ENCODE results near the gene CNTNAP2.

The CNTNAP2 gene

DNA sequence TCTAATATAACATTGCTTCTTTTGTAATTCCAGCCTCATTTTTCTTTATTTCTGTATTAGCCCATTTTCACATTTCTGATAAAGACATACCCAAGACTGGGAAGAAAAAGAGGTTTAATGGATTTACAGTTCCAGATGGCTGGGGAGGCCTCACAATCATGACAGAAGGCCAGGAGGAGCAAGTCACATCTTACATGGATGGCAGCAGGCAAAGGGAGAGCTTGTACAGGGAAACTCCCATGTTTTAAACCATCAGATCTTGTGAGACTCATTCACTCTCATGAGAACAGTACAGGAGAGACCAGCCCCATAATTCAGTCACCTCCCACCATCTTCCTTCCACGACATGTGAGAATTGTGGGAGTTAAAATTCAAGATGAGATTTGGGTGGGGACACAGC is 510.3 kb downstream of the CNTNAP2 start:
- DNase-seq: no peak

DNA sequence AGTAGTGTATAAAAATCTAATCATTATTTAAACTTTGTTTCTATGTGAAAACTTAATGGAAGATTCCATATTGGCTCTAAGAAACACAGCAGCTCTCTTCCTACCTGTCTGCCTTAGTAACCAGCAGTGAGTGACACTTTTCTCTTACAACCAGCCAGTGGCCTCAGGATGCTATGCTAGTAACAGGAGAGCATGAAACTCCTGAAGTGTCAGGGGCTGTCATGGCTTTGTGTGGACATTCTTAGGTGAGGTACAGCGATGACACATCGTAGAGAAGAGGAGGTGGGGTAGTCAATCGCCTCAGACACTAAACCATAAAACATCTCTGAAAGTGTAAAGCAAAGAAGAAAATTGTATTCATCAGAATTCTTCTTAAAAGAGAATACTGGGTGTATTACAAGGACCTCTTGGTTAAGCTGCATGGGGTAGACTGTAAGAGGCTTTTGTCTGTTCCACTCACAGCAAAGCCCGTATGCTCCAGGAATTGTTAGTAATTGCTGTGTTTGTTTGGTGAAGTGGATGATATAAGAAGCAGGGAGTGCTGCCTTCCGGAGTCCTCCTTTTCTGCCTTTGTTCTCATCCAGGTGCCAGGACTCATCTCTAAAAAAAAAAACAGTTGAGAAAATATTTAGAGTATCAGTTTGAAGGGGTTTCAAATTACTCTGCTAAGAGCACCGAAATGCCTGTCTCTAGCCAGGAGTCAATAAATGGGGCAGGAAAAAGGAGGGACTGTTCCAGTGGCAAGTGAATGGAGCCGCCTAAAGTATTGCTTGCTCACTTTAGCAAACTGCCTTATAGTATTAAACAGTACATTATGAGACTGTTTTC is 518.8 kb downstream of the CNTNAP2 start:
- no peak for DNase-seq

DNA sequence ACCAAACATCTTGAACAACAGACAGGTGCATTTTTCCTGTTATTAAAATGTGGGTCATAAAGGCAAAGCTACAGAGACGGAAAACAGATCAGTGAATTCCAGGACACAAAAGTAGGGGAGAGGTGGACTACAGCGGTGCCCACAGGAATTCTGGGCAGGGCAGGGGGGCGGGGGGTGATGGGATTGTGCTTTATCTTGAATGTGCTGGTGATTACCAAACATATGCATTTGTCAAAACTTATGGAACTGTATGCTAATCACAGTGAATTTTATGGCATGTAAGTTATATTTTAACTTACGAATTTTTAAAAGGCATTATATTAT is 519.4 kb downstream of the CNTNAP2 start:
- DNase-seq: no peak

DNA sequence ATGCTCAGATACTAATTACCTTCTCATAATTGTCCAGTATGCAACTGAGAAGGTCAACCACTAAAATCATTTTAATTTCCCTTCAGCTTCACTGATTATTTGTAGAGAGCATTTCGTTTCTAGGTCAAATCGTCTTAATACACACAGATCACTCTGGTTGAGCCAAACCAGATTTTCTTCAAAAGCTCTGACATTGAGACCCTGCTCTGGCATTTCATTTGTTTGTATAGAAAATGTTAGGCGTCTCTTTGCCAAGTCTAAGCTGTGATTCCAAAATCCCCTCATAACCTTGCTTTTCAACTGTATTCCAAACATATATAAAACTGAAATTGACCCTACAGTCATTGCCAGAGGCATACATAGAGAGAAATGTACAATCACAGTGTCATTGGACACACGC is 520.0 kb downstream of the CNTNAP2 start:
- DNase-seq: no peak

DNA sequence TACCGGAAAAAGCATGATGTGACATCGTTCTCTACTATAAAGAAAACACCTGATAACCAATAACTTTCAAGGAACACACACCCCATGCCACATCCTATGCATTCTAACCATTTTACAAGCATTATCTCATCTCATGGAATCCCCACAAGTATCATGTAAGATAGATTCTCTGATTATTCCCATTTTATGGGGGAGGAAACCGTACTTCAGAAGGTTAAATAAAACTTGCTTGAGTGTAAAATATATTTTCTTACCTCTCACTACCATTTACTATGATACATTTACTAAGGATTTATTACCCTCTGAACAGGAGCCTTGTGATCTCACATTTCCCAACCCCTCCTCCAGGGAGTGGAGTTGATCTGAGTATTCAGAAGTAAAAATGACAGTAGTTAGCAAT is 522.7 kb downstream of the CNTNAP2 start:
- DNase-seq: no peak

DNA sequence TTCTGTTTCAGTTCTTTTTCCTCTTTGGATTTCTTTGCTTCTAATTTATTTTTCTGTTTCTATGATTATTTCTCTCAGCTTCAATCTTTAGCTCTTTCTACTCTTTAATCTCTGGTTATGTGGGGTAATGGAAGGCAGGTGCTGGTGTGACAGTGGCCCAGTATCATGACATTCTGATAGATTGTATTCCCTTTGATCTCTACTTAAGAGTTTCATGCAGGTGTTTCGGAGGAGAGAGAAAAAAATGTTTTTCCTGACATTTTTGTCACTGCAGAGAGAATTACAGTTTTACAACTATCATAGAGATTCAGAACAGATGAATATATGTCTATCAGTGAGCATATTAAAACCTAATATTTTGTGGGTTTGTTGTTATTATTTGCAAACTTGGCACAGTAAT is 524.9 kb downstream of the CNTNAP2 start:
- DNase-seq: no peak

DNA sequence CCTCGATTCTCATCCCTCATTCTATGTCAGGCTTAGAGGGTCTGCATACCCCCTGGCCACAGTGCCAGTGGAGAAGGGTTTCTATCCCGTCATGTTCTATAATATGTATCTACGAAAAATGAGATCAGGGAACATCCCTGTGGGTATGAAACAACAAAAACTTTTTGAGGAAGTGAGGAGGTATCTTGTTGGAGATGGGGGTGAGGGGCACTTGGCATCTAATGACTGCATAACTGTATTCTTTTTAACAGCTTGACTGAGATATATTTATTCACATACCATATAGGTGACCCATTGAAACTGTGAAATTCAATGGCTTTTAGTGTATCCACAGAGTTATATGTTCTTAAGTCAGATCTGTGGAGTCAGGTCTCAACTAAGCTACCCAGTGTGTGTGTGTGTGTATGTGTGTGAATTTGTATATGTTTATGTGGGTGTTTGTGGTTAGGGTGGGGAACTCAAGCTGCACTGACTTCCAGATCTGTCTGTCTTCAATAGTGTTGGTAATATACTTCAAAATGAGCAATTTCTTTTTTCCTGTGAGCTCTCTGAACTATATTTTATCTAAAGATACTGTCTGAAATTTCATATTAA is 528.9 kb downstream of the CNTNAP2 start:
- no peak for DNase-seq

DNA sequence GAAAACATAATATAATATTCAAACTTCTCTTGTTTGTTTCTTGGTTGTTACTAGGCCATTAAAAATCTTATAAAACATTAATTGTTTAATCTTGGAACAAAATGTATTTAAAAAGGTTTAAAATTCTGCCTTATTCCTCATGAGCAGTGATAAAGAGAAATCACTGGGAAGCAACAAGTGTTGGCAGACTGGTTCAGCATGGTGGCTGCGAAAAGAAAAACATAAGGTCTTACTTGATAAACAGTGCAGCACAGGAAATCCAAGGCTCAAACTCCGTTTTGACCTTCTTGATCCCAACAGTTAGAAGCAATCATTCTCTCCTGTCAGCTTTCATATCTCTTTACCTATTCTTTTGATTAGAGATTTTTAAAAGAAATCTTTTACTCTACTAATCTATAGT is 530.8 kb downstream of the CNTNAP2 start:
- DNase-seq: no peak

DNA sequence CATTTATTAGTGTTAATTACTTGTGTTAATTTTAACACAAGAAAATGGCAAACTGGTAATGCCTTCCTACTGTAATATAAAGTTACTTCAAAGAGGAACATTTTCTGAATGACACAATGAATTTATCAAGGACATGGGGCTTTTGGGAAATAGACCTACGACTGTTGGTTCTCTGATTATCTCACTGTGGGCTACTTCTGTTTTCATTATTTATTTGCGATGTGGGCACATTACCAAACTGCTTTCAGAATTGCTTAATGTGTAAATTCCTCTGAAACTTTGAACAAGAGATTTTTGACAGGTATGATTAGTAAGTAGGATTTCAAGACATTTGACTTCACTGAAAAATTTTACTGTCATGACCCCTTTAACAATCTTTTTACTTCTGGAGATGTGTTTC is 535.6 kb downstream of the CNTNAP2 start:
- no peak for DNase-seq

DNA sequence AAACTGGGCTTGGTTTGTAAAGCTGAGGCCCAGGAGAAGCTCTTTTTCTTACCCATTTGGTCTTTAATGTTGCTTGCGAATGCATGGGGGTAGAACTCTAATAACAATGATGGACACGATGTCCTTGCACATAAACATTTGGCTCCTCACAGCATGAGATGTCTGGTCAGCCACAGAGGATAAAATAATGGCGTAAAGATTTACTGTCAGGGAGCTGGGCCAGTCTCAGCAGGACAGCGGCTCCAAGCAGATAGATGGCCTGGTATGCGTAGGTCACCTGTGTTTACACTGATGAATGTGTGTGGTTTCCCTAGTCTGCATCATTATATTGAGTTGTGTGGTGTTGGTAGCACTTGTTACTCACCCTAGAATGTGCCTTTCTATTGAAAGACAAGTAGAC is 537.4 kb downstream of the CNTNAP2 start:
- DNase-seq: no peak

DNA sequence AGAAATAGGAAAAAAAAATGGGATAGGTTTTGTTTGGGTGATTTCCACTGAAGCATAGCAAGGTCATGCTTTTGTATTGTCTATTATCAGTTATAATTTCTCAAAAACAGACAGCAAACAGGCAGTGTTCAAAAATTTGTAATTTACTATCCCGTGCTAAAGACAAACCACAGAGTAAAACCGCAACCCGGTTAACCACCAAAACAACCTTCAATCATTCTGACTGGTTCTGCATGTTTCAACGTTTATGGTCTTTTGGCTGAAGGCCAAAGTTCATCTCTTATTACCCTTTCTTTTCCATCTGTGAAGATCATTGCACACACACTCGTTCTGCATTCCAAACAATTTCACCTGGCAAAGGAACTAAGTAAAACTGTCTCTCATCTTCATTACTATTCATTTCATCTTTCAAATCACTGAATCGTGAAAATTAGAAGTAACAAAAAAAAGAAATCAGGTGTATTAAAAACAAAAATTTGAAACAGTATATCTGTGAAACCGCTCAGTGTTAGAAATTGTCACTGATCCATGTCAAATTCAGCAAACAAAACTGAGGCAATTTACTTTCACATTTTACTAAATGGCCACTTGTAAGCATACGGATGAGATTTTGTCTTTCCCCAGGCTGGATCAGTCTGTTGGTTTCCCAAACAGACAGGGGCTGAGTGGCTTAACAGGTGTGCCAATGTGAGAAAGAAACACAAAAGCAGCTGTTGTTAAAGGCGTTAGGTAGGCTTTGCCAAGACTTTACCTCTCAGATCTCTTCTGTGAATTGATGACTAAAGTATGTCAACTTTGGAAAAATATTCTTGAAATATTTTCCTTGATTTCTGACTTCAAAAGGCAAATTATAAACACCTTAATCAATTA is 539.6 kb downstream of the CNTNAP2 start:
- DNase-seq: no peak

DNA sequence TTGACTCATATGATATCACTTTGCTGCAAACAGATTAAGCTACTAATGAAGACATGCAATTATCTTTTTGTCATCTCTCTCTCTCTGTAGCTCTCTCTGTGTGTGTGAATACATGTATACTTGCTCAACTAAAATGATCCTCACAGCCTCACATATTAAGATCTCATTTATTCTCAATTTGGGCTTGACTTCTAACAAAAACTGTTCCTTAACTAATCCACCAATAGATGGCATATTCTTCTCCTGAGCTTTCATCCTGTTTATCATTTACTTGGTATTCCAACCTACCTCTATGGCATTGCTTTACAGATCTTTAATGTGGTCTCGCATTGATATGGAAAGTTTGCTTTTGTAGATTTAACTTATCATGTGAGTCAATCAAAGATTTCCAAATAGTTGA is 540.4 kb downstream of the CNTNAP2 start:
- DNase-seq: no peak

DNA sequence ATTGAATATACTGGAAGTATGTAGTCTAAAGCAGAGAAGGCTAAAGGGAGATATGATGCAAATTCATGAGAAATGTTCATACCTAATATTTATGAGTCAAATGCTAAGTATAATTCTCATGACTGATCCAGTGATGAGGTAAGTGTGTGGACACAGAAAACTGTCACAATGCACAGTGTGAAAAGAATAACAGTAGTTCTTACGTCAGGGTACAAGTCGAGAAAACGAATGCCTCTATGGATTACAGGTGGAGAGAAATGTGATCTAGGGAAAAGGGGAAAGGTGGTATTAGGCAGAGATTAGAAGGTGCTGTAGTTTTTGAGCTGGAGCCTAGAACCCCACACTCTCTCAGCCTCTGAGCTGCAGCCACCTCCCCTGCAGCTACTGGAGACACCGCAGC is 542.0 kb downstream of the CNTNAP2 start:
- no peak for DNase-seq

DNA sequence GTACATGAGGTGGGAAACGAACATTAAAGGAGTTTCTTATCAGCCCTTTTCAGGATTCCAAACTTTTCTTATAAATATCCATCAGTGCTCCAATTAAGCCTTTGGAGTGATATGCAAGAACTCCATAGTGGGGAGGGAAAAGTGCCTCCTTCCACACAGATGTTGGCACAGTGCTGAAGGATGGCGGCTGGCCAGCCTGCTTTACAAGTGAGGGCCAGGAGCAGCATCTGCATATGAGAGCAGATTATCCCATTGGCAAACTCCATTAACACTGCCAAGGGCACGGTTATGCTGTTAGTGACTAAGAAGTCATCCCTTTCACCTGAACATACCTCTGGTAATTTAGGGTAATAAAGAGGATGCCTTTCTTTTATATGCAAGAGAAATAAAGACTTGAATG is 543.1 kb downstream of the CNTNAP2 start:
- no peak for DNase-seq

DNA sequence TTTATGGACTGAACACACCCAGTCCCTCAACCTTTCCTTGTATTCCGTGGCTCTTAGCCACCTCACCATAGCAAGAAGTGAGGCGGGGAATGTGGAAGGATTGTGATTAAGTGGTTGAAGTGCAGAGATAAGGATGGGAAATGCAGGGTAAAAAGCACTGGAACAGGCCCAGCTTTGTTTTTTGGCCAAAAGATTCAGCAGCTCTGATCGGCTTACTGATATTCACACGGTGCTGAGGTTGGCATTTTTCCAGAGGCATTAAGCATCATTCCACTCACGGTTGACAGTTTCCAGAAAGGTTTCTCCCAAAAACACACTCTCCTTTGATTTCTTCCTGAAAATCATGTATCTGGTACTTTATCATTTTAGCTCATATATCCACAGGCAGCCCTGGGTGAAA is 544.2 kb downstream of the CNTNAP2 start:
- DNase-seq: no peak

DNA sequence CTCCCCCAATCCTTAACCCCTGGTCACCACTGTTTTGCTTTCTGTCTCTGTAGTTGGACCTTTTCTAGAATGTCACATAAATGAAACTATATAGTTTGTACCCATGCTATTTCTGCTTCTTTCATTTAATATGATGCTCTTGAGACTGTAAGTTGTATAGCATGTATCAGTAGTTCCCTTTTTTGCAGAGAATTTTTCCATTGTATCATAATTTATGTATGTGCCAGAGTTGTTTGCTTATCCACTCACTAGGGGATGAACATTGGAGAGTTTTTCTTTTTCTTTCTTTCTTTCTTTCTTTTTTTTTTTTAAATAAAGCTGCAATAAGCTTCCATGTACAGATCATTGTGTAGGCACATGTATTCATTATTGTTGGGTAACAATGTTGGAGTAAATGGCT is 544.8 kb downstream of the CNTNAP2 start:
- DNase-seq: no peak

DNA sequence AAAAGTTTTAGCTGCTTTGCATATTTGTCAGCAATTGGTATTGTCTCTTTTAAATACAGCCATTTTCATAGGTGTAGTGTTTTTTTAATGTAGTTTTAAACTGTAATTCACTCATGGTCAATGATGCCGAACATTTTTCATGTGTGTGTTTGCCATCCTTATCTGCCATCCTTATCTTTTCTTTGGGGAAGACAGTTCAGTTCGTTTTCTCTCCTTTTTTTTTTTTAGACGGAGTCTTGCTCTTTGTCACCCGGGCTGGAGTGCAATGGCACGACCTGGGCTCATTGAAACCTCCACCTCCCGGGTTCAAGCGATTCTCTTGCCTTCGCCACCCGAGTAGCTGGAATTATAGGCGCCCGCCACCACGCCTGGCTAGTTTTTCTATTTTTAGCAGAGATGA is 545.3 kb downstream of the CNTNAP2 start:
- no peak for DNase-seq

DNA sequence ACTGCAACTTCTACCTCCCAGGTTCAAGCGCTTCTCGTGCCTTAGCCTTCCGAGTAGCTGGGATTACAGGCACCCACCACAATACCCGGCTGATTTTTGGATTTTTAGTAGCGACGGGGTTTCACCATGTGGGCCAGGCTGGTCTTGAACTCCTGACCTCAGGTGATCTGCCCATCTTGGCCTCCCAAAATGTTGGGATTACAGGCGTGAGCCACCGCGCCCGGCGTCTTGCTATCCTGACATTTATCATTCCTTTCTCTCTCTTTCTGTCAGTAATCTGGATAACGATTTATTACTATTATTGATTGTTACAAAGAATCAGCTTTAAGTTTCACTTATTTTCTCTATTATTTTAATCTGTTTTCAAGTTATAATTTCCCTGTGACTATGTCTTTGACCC is 548.4 kb downstream of the CNTNAP2 start:
- DNase-seq: no peak

DNA sequence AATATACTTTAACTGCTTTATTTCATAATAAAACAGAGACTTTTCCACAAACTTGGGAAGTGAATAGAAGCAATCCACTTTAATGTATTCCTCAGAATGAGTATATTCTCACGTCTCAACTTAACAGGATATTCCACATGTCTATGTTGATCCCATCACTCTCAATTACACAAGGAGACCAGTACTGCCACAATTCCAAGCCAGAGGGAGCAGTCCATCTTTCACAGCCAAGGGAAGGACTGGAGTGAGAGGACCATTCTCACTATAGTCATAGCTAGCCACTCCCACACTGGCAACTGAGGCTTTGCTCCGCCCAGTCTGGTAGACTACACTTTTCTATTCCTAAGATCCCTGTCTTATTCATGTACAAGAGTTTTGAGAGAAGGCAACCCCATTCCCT is 553.9 kb downstream of the CNTNAP2 start:
- no peak for DNase-seq

DNA sequence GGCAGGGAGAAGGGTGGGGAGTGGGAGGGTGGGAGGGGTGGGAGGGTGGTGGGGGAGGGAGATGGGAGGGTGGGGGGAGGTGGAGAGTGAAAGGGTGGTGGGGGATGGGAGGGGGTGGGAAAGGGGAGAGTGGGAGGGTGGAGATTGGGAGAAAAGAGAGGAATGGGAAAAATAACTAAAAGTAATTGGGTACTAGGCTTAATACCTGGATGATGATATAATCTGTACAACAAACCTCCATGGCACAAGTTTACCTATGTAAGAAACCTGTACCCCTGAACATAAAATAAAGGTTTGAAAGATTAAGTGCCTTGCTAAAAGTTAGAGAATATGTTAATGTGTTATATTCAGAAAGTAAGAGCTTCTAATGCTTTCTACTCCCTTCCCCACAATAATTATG is 564.9 kb downstream of the CNTNAP2 start:
- no peak for DNase-seq

DNA sequence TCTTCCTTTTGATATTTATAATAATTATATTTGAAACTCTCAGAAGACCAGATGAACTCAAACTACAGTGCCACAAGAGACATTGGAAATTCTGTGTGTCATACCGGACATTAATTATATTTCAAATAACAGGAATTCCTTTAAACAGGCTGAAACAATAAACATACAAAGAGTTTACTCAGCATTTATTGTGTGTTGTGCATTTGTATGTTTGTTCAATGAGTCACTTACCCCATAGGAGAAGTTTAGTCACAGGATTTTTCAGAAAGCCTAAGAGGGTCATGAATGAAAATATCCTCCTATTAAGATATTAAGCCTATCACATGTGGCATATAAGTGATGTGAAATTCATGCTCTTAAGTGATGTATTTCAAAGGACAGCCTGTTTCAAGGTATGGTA is 566.8 kb downstream of the CNTNAP2 start:
- DNase-seq: no peak

DNA sequence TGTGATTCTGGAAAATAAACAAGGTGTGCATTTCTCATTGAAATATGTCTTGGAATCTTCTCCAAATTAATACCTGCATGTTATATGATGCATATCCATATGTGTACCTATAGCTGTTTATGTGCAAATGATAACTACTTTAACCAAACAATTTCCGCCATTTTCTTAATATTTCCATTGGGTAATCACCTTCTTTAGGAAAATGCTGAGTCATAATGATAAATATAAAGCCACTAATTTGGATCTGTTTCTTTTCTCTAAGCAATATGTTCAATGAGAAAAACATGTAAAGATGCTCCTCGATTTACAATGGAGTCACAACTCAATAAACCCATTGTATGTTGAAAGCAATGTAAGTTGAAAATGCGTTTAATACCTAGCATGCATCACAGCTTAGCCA is 574.4 kb downstream of the CNTNAP2 start:
- no peak for DNase-seq

DNA sequence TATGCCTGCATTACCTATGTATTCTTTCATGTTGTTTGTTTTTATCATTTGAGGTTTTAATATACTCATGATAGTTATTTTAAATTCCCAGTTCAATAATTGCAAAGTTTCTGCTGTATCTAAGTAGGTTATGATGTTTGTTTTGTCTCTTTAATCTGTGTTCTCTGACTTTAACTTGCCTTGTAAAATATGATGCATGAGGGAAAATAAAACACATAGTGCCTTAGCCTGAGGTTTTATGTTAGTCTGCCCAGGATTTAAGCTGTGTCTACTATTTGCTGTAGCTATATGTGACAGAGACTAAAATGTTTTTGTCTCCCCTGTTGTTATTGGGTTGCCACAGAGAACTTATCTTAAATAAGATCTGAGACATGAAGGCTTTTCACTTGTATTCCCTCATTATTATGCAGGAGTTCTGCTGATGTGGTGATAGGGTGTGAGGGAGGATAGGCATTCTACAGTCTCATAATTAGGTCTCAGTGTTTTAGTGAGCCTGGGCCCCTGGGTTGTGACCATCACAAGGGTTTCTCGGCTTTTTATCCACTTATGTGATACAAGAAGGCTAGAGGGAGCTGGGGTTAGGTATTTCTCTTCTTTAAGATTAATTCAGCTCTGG is 582.5 kb downstream of the CNTNAP2 start:
- no peak for DNase-seq

Measured in effector CD8-positive, alpha-beta T cell (primary cell).